Vagina (tissue), 2 donors: ENCODE measurements around the gene CDH19. TPM values are rescaled to one million over a fixed set of nuclear protein-coding genes. Genes with fewer than 3 reads are reported as not detected.
"Not testable (repeated sequence)": the region's sequence is repeated elsewhere in the genome, so short reads cannot be mapped to it uniquely, and the experiment has no call there.

Source experiments
- DNase-seq, 2 donors: peaks; one replicate each; pipeline ENCODE4 v3.0.0-alpha.2; 2017; ENCODE audit errors: extremely low spot score in 2 of 2
- H3K27ac ChIP-seq: fragments of 200-600 bp; sonication (generic); one replicate; pipeline ENCODE4 v1.5.1; 2019
- H3K27me3 ChIP-seq: fragments of 200-600 bp; sonication (generic); one replicate; pipeline ENCODE4 v1.5.1; 2019
- H3K36me3 ChIP-seq, 2 donors: fragments of 200-600 bp; sonication (generic); one replicate each; pipeline ENCODE4 v1.5.1; 2017 to 2019
- H3K4me1 ChIP-seq: fragments of 200-600 bp; sonication (generic); one replicate; pipeline ENCODE4 v1.5.1; 2019
- H3K4me3 ChIP-seq, 2 donors: fragments of 200-600 bp; sonication (generic); 1 replicate in 1 of 2; 2 replicates in 1 of 2; pipeline ENCODE4 v1.5.1; 2016 to 2019
- H3K9me3 ChIP-seq: fragments of 200-600 bp; sonication (generic); one replicate; pipeline ENCODE4 v1.5.1; 2019
- CTCF ChIP-seq, 3 experiments: fragments of 450-650 bp in 2 of 3; fragments of 200-600 bp in 1 of 3; sonication (generic) in 1 of 3; IDR thresholded peaks; one replicate each; pipeline ENCODE4 v1.5.1; 2017 to 2019; ENCODE audit warnings: antibody characterized with exemption in 3 of 3, mild to moderate bottlenecking in 2 of 3, moderate library complexity in 2 of 3
- POLR2A ChIP-seq, 2 donors: fragments of 450-650 bp; IDR thresholded peaks; one replicate each; pipeline ENCODE4 v1.6.1; 2017; ENCODE audit warnings: antibody characterized with exemption in 2 of 2, mild to moderate bottlenecking in 2 of 2, moderate library complexity in 2 of 2
- POLR2AphosphoS5 ChIP-seq, 2 donors: sonication (generic); formaldehyde crosslinking; IDR thresholded peaks; one replicate each; pipeline ENCODE4 v1.9.0; 2017; ENCODE audit warnings: antibody characterized with exemption in 2 of 2, mild to moderate bottlenecking in 2 of 2, low read depth in 1 of 2; ENCODE audit not compliant: insufficient read depth in 1 of 2
- intact Hi-C: fragments of 100-400 bp; cut with DNase I; formaldehyde crosslinking; loops from one replicate; pipeline ENCODE4 v1.15.1; 2023
- total RNA-seq: library from RNA; depleted of rRNA; stranded (reverse); fragments of >200 nt; gene quantifications from one replicate; pipeline ENCODE4 v1.2.3, GENCODE V29; 2016

Gene CDH19
- total RNA-seq, 1 donor from 2014 or later = 18.2 TPM

GRCh38 chr18:66497351-66497750 lies 106.5 kb downstream of the CDH19 start:
- Histone ChIP-seq H3K27me3 (no peaks in the 10 kb centered on the region), H3K4me3 (no peak overlapping the region), H3K27ac (no peak overlapping the region), H3K9me3 (no peaks in the 10 kb centered on the region), H3K36me3 (no peaks in the 10 kb centered on the region), H3K4me1 (no peaks in the 10 kb centered on the region)
- no peak for DNase-seq
- intact Hi-C loops = no loop called here
- TF ChIP-seq CTCF (IDR thresholded peaks at IDR 0.05) (no peak), POLR2A (IDR thresholded peaks at IDR 0.05) (no peak), POLR2AphosphoS5 (IDR thresholded peaks at IDR 0.05; ENCODE audit: insufficient read depth in 1 of 2, low read depth in 1 of 2) (no peak)

- Histone ChIP-seq H3K27ac (no peak overlapping the region), H3K27me3 (no peaks in the 10 kb centered on the region), H3K36me3 (no peaks in the 10 kb centered on the region), H3K9me3 (no peaks in the 10 kb centered on the region), H3K4me3 (no peak overlapping the region), H3K4me1 (no peaks in the 10 kb centered on the region)
- TF ChIP-seq POLR2AphosphoS5 (IDR thresholded peaks at IDR 0.05; ENCODE audit: insufficient read depth in 1 of 2, low read depth in 1 of 2) (no peak), POLR2A (IDR thresholded peaks at IDR 0.05) (no peak), CTCF (IDR thresholded peaks at IDR 0.05) (no peak)
- no peak for DNase-seq
- intact Hi-C loops = no loop called here
These were observed 108.0 kb downstream of the CDH19 start for GRCh38 chr18:66495844-66496243.

GRCh38 chr18:66473882-66474281 lies 130.0 kb downstream of the CDH19 start:
- intact Hi-C loops = no loop called here
- H3K36me3 ChIP-seq = no peaks in the 10 kb centered on the region
- H3K4me1 ChIP-seq = no peaks in the 10 kb centered on the region
- no peak overlapping the region for H3K4me3 ChIP-seq
- no peak overlapping the region for H3K27ac ChIP-seq
- DNase-seq = no peak
- H3K27me3 ChIP-seq = no peaks in the 10 kb centered on the region
- no peak for TF ChIP-seq POLR2A (IDR thresholded peaks at IDR 0.05)
- TF ChIP-seq POLR2AphosphoS5 (IDR thresholded peaks at IDR 0.05; ENCODE audit: insufficient read depth in 1 of 2, low read depth in 1 of 2) = no peak
- H3K9me3 ChIP-seq = no peaks in the 10 kb centered on the region

- DNase-seq, H3K4me3 ChIP-seq, H3K9me3 ChIP-seq, H3K27me3 ChIP-seq, intact Hi-C loops, H3K4me1 ChIP-seq, H3K36me3 ChIP-seq, H3K27ac ChIP-seq: not testable (repeated sequence)
These were observed 137.7 kb downstream of the CDH19 start for GRCh38 chr18:66466184-66466583.

- no peak overlapping the region for H3K27ac ChIP-seq
- H3K9me3 ChIP-seq = no peaks in the 10 kb centered on the region
- DNase-seq = no peak
- intact Hi-C loops = no loop called here
- no peaks in the 10 kb centered on the region for H3K27me3 ChIP-seq
- no peaks in the 10 kb centered on the region for H3K36me3 ChIP-seq
- TF ChIP-seq POLR2AphosphoS5 (IDR thresholded peaks at IDR 0.05; ENCODE audit: insufficient read depth in 1 of 2, low read depth in 1 of 2) (no peak), CTCF (IDR thresholded peaks at IDR 0.05) (no peak), POLR2A (IDR thresholded peaks at IDR 0.05) (no peak)
- no peaks in the 10 kb centered on the region for H3K4me1 ChIP-seq
- no peak overlapping the region for H3K4me3 ChIP-seq
These were observed 142.5 kb downstream of the CDH19 start for GRCh38 chr18:66461344-66461743.

GRCh38 chr18:66457245-66457644 lies 146.6 kb downstream of the CDH19 start:
- no peaks in the 10 kb centered on the region for H3K36me3 ChIP-seq
- no peak overlapping the region for H3K4me3 ChIP-seq
- H3K27ac ChIP-seq = no peak overlapping the region
- no peaks in the 10 kb centered on the region for H3K4me1 ChIP-seq
- no peaks in the 10 kb centered on the region for H3K9me3 ChIP-seq
- intact Hi-C loops = no loop called here
- no peak for TF ChIP-seq POLR2A (IDR thresholded peaks at IDR 0.05)
- TF ChIP-seq POLR2AphosphoS5 (IDR thresholded peaks at IDR 0.05; ENCODE audit: insufficient read depth in 1 of 2, low read depth in 1 of 2) = no peak
- no peak for TF ChIP-seq CTCF (IDR thresholded peaks at IDR 0.05)
- DNase-seq = no peak
- H3K27me3 ChIP-seq = no peaks in the 10 kb centered on the region
